Sigmoid colon (tissue), 7 donors: Measurements from ENCODE around the gene FAM240A. TPM values are rescaled to one million over a fixed set of nuclear protein-coding genes. Genes with fewer than 3 reads are reported as not detected.
A peak's percentile ranks its signal among the peaks of the same experiment; 100 is the strongest.

Experiments
- DNase-seq: peaks from one replicate; pipeline ENCODE4 v3.0.0-alpha.2; 2019
- H3K27ac ChIP-seq, 4 donors: fragments of 200-600 bp; sonication (generic); one replicate each; pipeline ENCODE4 v1.5.1; 2016 to 2019; ENCODE audit warnings: mild to moderate bottlenecking in 1 of 4
- H3K27me3 ChIP-seq, 3 donors: fragments of 200-600 bp; sonication (generic); one replicate each; pipeline ENCODE4 v1.5.1; 2019; ENCODE audit warnings: mild to moderate bottlenecking in 1 of 3
- H3K36me3 ChIP-seq, 4 donors: fragments of 200-600 bp; sonication (generic); one replicate each; pipeline ENCODE4 v1.5.1; 2016 to 2019
- H3K4me1 ChIP-seq, 4 donors: fragments of 200-600 bp; sonication (generic); one replicate each; pipeline ENCODE4 v1.5.1; 2017 to 2019
- H3K4me3 ChIP-seq, 4 donors: fragments of 200-600 bp; sonication (generic); one replicate each; pipeline ENCODE4 v1.5.1; 2017 to 2019; ENCODE audit warnings: mild to moderate bottlenecking in 2 of 4, moderate library complexity in 1 of 4
- H3K9me3 ChIP-seq, 4 donors: fragments of 200-600 bp in 3 of 4; sonication (generic) in 3 of 4; one replicate each; pipeline versions ENCODE4 v1.5.1 to v1.6.1; 2013 to 2019
- EP300 ChIP-seq, 4 donors: sonication (generic); formaldehyde crosslinking; IDR thresholded peaks; one replicate each; pipeline ENCODE4 v1.6.1; 2017; ENCODE audit warnings: antibody characterized with exemption in 4 of 4
- POLR2A ChIP-seq, 2 donors: fragments of 450-650 bp; IDR thresholded peaks; one replicate each; pipeline ENCODE4 v1.6.1; 2016; ENCODE audit warnings: antibody characterized with exemption in 2 of 2, mild to moderate bottlenecking in 2 of 2, moderate library complexity in 2 of 2
- POLR2AphosphoS5 ChIP-seq, 4 donors: sonication (generic); formaldehyde crosslinking; IDR thresholded peaks; one replicate each; pipeline ENCODE4 v1.6.1; 2017; ENCODE audit warnings: antibody characterized with exemption in 4 of 4
- WGBS, 2 donors: extraction: QIAGEN DNeasy Blood & Tissue Kit; methylation state at CpG; one replicate each; pipeline ENCODE4 v1.1.7; 2013; 5-methylcytosine and 5-hydroxymethylcytosine counted together
- intact Hi-C: fragments of 100-400 bp; cut with DNase I; formaldehyde crosslinking; loops from one replicate; pipeline ENCODE4 v1.15.1; 2023
- polyA plus RNA-seq, 3 donors: library from polyadenylated mRNA; stranded (reverse); fragments of 200-250 nt; gene quantifications; one replicate each; pipeline ENCODE4 v1.2.3, GENCODE V29; 2013
- total RNA-seq, 4 donors: library from RNA; depleted of rRNA; stranded (reverse); fragments of >200 nt; gene quantifications; one replicate each; pipeline ENCODE4 v1.1.0, GENCODE V29; 2016
- TF ChIP-seq, protein P1 (sequence below), 4 experiments: fragments of 450-650 bp in 3 of 4; fragments of 200-600 bp in 1 of 4; IDR thresholded peaks; one replicate each; pipeline ENCODE4 v1.5.1; 2016 to 2019; ENCODE audit warnings: antibody characterized with exemption in 4 of 4, mild to moderate bottlenecking in 3 of 4, moderate library complexity in 2 of 4
- donor health status: healthy with polysubstance abuse.
- donor health status: Bipolar disorder and iron deficiency.
- donor health status: healthy.

FAM240A gene
- total RNA-seq (not detected), polyA plus RNA-seq (not detected)

GRCh38 chr3:46612324-46612723 is at the start of gene FAM240A:
FAM240A (plus strand) TSS chr3:46612525; CDS start chr3:46612684, 159 bp downstream.
- H3K36me3 ChIP-seq, result no peaks in the 10 kb centered on the region
- no peak within 1 kb of the TSS for H3K27ac ChIP-seq
- H3K4me3 ChIP-seq, result no peak within 1 kb of the TSS
- 60 to 67% methylated on average over 9 of the region's 9 CpGs for WGBS, 2 donors
- no peaks in the 10 kb centered on the region for H3K9me3 ChIP-seq
- DNase-seq, result no peak
- intact Hi-C loops, result no loop called here
- H3K27me3 ChIP-seq, result no peaks in the 10 kb centered on the region
- TF ChIP-seq POLR2AphosphoS5 (IDR thresholded peaks at IDR 0.05) (no peak), EP300 (IDR thresholded peaks at IDR 0.05) (no peak), POLR2A (IDR thresholded peaks at IDR 0.05) (no peak)
- TF ChIP-seq, protein P1, sequence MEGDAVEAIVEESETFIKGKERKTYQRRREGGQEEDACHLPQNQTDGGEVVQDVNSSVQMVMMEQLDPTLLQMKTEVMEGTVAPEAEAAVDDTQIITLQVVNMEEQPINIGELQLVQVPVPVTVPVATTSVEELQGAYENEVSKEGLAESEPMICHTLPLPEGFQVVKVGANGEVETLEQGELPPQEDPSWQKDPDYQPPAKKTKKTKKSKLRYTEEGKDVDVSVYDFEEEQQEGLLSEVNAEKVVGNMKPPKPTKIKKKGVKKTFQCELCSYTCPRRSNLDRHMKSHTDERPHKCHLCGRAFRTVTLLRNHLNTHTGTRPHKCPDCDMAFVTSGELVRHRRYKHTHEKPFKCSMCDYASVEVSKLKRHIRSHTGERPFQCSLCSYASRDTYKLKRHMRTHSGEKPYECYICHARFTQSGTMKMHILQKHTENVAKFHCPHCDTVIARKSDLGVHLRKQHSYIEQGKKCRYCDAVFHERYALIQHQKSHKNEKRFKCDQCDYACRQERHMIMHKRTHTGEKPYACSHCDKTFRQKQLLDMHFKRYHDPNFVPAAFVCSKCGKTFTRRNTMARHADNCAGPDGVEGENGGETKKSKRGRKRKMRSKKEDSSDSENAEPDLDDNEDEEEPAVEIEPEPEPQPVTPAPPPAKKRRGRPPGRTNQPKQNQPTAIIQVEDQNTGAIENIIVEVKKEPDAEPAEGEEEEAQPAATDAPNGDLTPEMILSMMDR (IDR thresholded peaks at IDR 0.05), result no peak
- no peaks in the 10 kb centered on the region for H3K4me1 ChIP-seq

GRCh38 chr3:46564190-46565021 is 47.9 kb upstream of the FAM240A start:
- DNase-seq, result no peak
- peak overlapping the region in 1 of 4 donors; percentile 88 for H3K27ac ChIP-seq
- no peaks in the 10 kb centered on the region for H3K27me3 ChIP-seq
- H3K4me1 ChIP-seq, result peaks cover 0 to 19% (median 11%) of the 10 kb centered on the region in 4 donors
- H3K4me3 ChIP-seq, result no peak overlapping the region
- intact Hi-C loops, result no loop called here
- no peak for TF ChIP-seq POLR2AphosphoS5 (IDR thresholded peaks at IDR 0.05)
- TF ChIP-seq POLR2A (IDR thresholded peaks at IDR 0.05), result no peak
- TF ChIP-seq, protein P1 (IDR thresholded peaks at IDR 0.05), result no peak
- no peak for TF ChIP-seq EP300 (IDR thresholded peaks at IDR 0.05)
- WGBS, 2 donors, result 92 to 93% methylated on average over 5 of the region's 5 CpGs
- no peaks in the 10 kb centered on the region for H3K36me3 ChIP-seq
- no peaks in the 10 kb centered on the region for H3K9me3 ChIP-seq

DNA sequence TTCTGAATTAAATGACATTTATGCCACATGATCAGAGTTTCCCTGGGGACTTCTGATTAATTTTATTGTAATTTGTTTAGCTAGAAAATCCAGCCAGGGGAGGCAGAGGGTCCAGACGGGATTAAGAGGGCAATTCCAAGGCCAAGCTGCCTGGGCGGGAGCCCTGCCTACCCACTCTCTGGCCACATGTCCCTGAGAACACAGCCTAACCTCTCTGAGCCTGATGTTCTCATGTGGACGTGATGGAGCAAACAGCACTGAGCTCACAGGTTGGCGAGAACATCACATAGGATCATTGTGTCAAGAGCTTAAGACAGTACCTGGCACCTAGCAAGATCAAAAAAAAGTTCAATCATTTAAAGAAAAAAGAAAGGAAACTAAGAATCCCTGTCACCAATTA is 47.2 kb upstream of the FAM240A start:
- intact Hi-C loops, result no loop called here
- WGBS, 2 donors, result 83 to 86% methylated on average over 4 of the region's 4 CpGs
- Histone ChIP-seq H3K4me1 (peaks cover 0 to 19% (median 11%) of the 10 kb centered on the region in 4 donors), H3K27me3 (no peaks in the 10 kb centered on the region), H3K9me3 (no peaks in the 10 kb centered on the region), H3K36me3 (no peaks in the 10 kb centered on the region), H3K27ac (peak overlapping the region in 3 of 4 donors; percentile 63 to 88 (median 77)), H3K4me3 (peak overlapping the region in 3 of 4 donors; percentile 61 to 79 (median 66))
- no peak for DNase-seq
- TF ChIP-seq POLR2A (IDR thresholded peaks at IDR 0.05), result no peak
- no peak for TF ChIP-seq EP300 (IDR thresholded peaks at IDR 0.05)
- TF ChIP-seq POLR2AphosphoS5 (IDR thresholded peaks at IDR 0.05), result no peak
- TF ChIP-seq, protein P1 (IDR thresholded peaks at IDR 0.05), result no peak

- 7 to 10% methylated on average over 21 of the region's 21 CpGs for WGBS, 2 donors
- intact Hi-C loops, result no loop called here
- Histone ChIP-seq H3K4me3 (peak overlapping the region; percentile 44 to 79 (median 64)), H3K36me3 (no peaks in the 10 kb centered on the region), H3K27me3 (no peaks in the 10 kb centered on the region), H3K9me3 (no peaks in the 10 kb centered on the region), H3K4me1 (peaks cover 0 to 19% (median 11%) of the 10 kb centered on the region in 4 donors), H3K27ac (peak overlapping the region in 3 of 4 donors; percentile 63 to 88 (median 77))
- TF ChIP-seq POLR2A (IDR thresholded peaks at IDR 0.05) (no peak), EP300 (IDR thresholded peaks at IDR 0.05) (no peak), POLR2AphosphoS5 (IDR thresholded peaks at IDR 0.05) (no peak)
- TF ChIP-seq, protein P1 (IDR thresholded peaks at IDR 0.05), result no peak
- no peak for DNase-seq
Measured at GRCh38 chr3:46565607-46566039, 46.7 kb upstream of the FAM240A start.
